ENCODE data around the gene GRM3. TPM values are rescaled to one million over a fixed set of nuclear protein-coding genes. Genes with fewer than 3 reads are reported as not detected.

GRM3 gene
- total and polyA plus RNA-seq, 4 donors = not detected

- intact Hi-C loops (cut with DNase I) = no loop called here
- no peak for DNase-seq
- no peak overlapping the region for H3K27ac ChIP-seq (ENCODE audit: low read depth in 1 of 2, low read length in 2 of 2)
- H3K4me1 ChIP-seq (ENCODE audit: control insufficient read depth in 1 of 2, insufficient read depth in 2 of 2, low read length in 2 of 2) = no peaks in the 10 kb centered on the region
- no peak for ATAC-seq (ENCODE audit: low FRiP score)
- 89% methylated on average over 3 of the region's 3 CpGs for WGBS, 2 donors
- no peaks in the 10 kb centered on the region for H3K36me3 ChIP-seq (ENCODE audit: control insufficient read depth in 1 of 2, insufficient read depth in 2 of 2, low read length in 1 of 2)
- no peaks in the 10 kb centered on the region for H3K27me3 ChIP-seq (ENCODE audit: control insufficient read depth in 1 of 2, insufficient read depth in 2 of 2, low read length in 1 of 2)
- no peaks in the 10 kb centered on the region for H3K9me3 ChIP-seq (ENCODE audit: control insufficient read depth, low read length)
- no peak overlapping the region for H3K4me3 ChIP-seq (ENCODE audit: low read length in 2 of 2)
Observed at GRCh38 chr7:86833360-86833759, 189.7 kb downstream of the GRM3 start.

DNA sequence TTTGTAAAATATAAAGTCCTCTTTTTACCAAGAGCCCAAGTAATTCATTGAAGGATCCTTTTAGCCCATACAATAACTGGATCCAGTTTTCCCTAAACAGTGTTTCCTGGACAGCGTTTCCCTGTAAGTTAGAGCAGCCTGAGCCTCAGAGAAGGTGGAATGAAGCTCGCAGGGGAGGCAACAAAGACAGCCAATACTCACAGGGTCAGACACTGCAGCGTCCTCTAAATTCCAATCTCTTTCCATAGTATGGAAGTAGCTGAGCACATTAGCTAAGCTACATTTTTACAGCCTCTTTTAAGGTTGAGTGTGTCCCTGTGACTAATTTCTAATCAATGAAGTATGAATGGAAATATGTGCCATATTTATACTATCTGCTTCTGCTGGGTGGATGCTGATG lies 193.5 kb downstream of the GRM3 start:
- no peak overlapping the region for H3K4me3 ChIP-seq (ENCODE audit: low read length in 2 of 2)
- no peak overlapping the region for H3K27ac ChIP-seq (ENCODE audit: low read depth in 1 of 2, low read length in 2 of 2)
- ATAC-seq (ENCODE audit: low FRiP score) (peak; percentile 19), DNase-seq (no peak)
- H3K27me3 ChIP-seq (ENCODE audit: control insufficient read depth in 1 of 2, insufficient read depth in 2 of 2, low read length in 1 of 2) = no peaks in the 10 kb centered on the region
- no peaks in the 10 kb centered on the region for H3K9me3 ChIP-seq (ENCODE audit: control insufficient read depth, low read length)
- no peaks in the 10 kb centered on the region for H3K36me3 ChIP-seq (ENCODE audit: control insufficient read depth in 1 of 2, insufficient read depth in 2 of 2, low read length in 1 of 2)
- intact Hi-C loops (cut with DNase I) = no loop called here
- H3K4me1 ChIP-seq (ENCODE audit: control insufficient read depth in 1 of 2, insufficient read depth in 2 of 2, low read length in 2 of 2) = no peaks in the 10 kb centered on the region
- 50 to 53% methylated on average over 3 of the region's 3 CpGs for WGBS, 2 donors

GRCh38 chr7:86844608-86845007 lies 200.9 kb downstream of the GRM3 start:
- Histone ChIP-seq H3K36me3 (ENCODE audit: control insufficient read depth in 1 of 2, insufficient read depth in 2 of 2, low read length in 1 of 2) (no peaks in the 10 kb centered on the region), H3K27me3 (ENCODE audit: control insufficient read depth in 1 of 2, insufficient read depth in 2 of 2, low read length in 1 of 2) (no peaks in the 10 kb centered on the region), H3K4me1 (ENCODE audit: control insufficient read depth in 1 of 2, insufficient read depth in 2 of 2, low read length in 2 of 2) (no peaks in the 10 kb centered on the region), H3K27ac (ENCODE audit: low read depth in 1 of 2, low read length in 2 of 2) (no peak overlapping the region), H3K9me3 (ENCODE audit: control insufficient read depth, low read length) (no peaks in the 10 kb centered on the region), H3K4me3 (ENCODE audit: low read length in 2 of 2) (no peak overlapping the region)
- no peak for ATAC-seq (ENCODE audit: low FRiP score)
- 87 to 90% methylated on average over 3 of the region's 3 CpGs for WGBS, 2 donors
- intact Hi-C loops (cut with DNase I) = no loop called here
- DNase-seq = no peak

DNA sequence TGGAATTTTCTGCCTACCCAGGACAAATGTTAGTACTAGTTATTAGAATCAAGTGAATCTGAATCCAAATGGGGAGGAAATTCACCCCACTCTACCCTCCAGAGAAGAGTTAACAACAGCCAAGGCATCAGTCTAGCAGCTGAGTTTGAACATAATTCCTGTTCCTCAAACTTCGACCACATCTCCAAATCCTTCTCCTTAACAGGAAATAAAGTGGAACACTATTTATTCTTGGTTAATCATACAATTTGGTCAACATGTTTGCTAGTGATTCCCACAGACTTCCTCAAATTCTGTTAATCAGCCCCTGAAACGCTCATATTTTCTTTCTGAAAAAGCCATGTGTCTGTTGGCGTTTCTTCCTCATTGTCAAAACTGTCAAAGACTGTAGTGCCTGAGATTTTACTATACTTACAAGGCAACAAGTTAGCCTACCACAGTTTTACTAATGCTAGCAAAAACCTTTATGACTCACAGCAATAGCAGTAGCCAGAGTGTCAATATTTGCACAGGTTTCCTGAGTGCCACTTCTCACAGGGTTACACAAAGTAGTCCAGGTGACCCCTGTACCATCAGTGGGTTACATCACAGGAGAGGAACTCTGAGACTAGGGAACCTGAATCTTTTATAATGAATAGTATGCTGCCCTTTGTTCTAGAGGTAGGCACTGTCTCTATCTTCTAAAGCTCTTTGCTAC lies 202.9 kb downstream of the GRM3 start:
- WGBS, 2 donors = 59 to 60% methylated on average over 3 of the region's 3 CpGs
- H3K36me3 ChIP-seq (ENCODE audit: control insufficient read depth in 1 of 2, insufficient read depth in 2 of 2, low read length in 1 of 2) = no peaks in the 10 kb centered on the region
- H3K27me3 ChIP-seq (ENCODE audit: control insufficient read depth in 1 of 2, insufficient read depth in 2 of 2, low read length in 1 of 2) = no peaks in the 10 kb centered on the region
- intact Hi-C loops (cut with DNase I) = no loop called here
- H3K4me3 ChIP-seq (ENCODE audit: low read length in 2 of 2) = no peak overlapping the region
- no peak for DNase-seq
- no peak overlapping the region for H3K27ac ChIP-seq (ENCODE audit: low read depth in 1 of 2, low read length in 2 of 2)
- H3K9me3 ChIP-seq (ENCODE audit: control insufficient read depth, low read length) = no peaks in the 10 kb centered on the region
- ATAC-seq (ENCODE audit: low FRiP score) = no peak
- H3K4me1 ChIP-seq (ENCODE audit: control insufficient read depth in 1 of 2, insufficient read depth in 2 of 2, low read length in 2 of 2) = no peaks in the 10 kb centered on the region

GRCh38 chr7:86848226-86848625 lies 204.5 kb downstream of the GRM3 start:
- DNase-seq (no peak), ATAC-seq (ENCODE audit: low FRiP score) (no peak)
- Histone ChIP-seq H3K4me3 (ENCODE audit: low read length in 2 of 2) (no peak overlapping the region), H3K27me3 (ENCODE audit: control insufficient read depth in 1 of 2, insufficient read depth in 2 of 2, low read length in 1 of 2) (no peaks in the 10 kb centered on the region), H3K4me1 (ENCODE audit: control insufficient read depth in 1 of 2, insufficient read depth in 2 of 2, low read length in 2 of 2) (no peaks in the 10 kb centered on the region), H3K36me3 (ENCODE audit: control insufficient read depth in 1 of 2, insufficient read depth in 2 of 2, low read length in 1 of 2) (no peaks in the 10 kb centered on the region), H3K9me3 (ENCODE audit: control insufficient read depth, low read length) (no peaks in the 10 kb centered on the region), H3K27ac (ENCODE audit: low read depth in 1 of 2, low read length in 2 of 2) (no peak overlapping the region)
- 61 to 71% methylated on average over 2 of the region's 2 CpGs for WGBS, 2 donors
- intact Hi-C loops (cut with DNase I) = no loop called here

GRCh38 chr7:86851566-86851965 lies 207.9 kb downstream of the GRM3 start:
- intact Hi-C loops (cut with DNase I) = no loop called here
- H3K27ac ChIP-seq (ENCODE audit: low read depth in 1 of 2, low read length in 2 of 2) = no peak overlapping the region

DNA sequence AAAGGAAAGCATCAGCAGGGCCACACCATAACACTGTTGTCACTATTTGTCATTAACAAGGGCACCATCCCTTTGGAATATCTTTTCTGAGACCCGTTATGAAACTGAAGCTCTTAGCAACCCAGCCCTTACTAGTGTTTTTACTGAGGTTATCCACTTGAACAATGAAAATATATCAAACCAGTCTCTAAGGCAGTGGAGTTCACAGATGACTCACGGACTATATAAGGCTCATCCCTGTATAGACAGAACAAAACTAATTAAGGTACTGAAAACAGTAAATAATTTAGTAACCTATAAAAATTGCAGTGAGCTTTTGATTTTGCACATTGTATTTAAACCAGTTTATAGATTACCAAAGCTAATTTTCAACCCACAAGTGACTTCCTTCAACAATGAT lies 219.7 kb downstream of the GRM3 start:
- Histone ChIP-seq H3K36me3 (ENCODE audit: control insufficient read depth in 1 of 2, insufficient read depth in 2 of 2, low read length in 1 of 2) (peaks cover 0 to 2% of the 10 kb centered on the region in 2 donors), H3K27ac (ENCODE audit: low read depth in 1 of 2, low read length in 2 of 2) (no peak overlapping the region), H3K4me3 (ENCODE audit: low read length in 2 of 2) (no peak overlapping the region), H3K27me3 (ENCODE audit: control insufficient read depth in 1 of 2, insufficient read depth in 2 of 2, low read length in 1 of 2) (no peaks in the 10 kb centered on the region), H3K9me3 (ENCODE audit: control insufficient read depth, low read length) (peaks cover 2% of the 10 kb centered on the region), H3K4me1 (ENCODE audit: control insufficient read depth in 1 of 2, insufficient read depth in 2 of 2, low read length in 2 of 2) (no peaks in the 10 kb centered on the region)
- ATAC-seq (ENCODE audit: low FRiP score) (no peak), DNase-seq (no peak)
- intact Hi-C loops (cut with DNase I) = no loop called here
- WGBS, 2 donors = 78 to 84% methylated on average over 2 of the region's 2 CpGs

More at GRCh38 chr7:86851566-86851965, 207.9 kb downstream of the GRM3 start:
- Histone ChIP-seq H3K4me1 (ENCODE audit: control insufficient read depth in 1 of 2, insufficient read depth in 2 of 2, low read length in 2 of 2) (no peaks in the 10 kb centered on the region), H3K4me3 (ENCODE audit: low read length in 2 of 2) (no peak overlapping the region), H3K9me3 (ENCODE audit: control insufficient read depth, low read length) (no peaks in the 10 kb centered on the region), H3K36me3 (ENCODE audit: control insufficient read depth in 1 of 2, insufficient read depth in 2 of 2, low read length in 1 of 2) (no peaks in the 10 kb centered on the region), H3K27me3 (ENCODE audit: control insufficient read depth in 1 of 2, insufficient read depth in 2 of 2, low read length in 1 of 2) (no peaks in the 10 kb centered on the region)
- 37 to 41% methylated on average over 3 of the region's 3 CpGs for WGBS, 2 donors
- DNase-seq (no peak), ATAC-seq (ENCODE audit: low FRiP score) (no peak)

DNA sequence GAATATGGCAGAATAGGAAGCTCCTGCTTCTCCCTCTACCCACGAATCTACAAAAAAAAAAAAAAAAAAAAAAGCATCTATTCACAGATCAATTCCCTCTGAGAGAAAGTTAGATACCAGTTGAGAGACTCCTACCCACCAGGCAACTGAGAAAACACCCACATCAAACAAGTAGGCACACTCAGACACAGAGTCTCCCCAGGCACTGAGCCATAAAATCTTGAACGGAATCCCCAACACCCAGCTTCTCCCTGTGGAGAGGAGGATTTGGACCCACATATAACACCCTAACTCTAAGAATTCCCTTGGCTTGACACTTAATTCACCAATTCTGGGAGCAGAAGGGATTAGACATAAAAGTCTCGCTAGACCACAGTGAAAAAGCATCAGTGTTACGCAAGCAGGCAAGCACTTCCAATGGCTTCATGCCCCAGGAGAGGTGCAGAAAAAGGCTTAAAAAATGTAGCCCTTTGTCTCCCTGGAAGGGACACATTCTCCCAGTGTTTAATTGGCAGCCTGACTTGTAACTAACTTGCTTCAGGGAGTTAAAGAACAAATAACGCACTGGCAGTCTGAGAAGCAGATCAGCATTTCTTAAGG lies 223.6 kb downstream of the GRM3 start:
- Histone ChIP-seq H3K4me3 (ENCODE audit: low read length in 2 of 2) (no peak overlapping the region), H3K27ac (ENCODE audit: low read depth in 1 of 2, low read length in 2 of 2) (no peak overlapping the region), H3K36me3 (ENCODE audit: control insufficient read depth in 1 of 2, insufficient read depth in 2 of 2, low read length in 1 of 2) (peaks cover 0 to 7% of the 10 kb centered on the region in 2 donors), H3K9me3 (ENCODE audit: control insufficient read depth, low read length) (peaks cover 2% of the 10 kb centered on the region), H3K4me1 (ENCODE audit: control insufficient read depth in 1 of 2, insufficient read depth in 2 of 2, low read length in 2 of 2) (no peaks in the 10 kb centered on the region), H3K27me3 (ENCODE audit: control insufficient read depth in 1 of 2, insufficient read depth in 2 of 2, low read length in 1 of 2) (no peaks in the 10 kb centered on the region)
- no peak for DNase-seq
- no peak for ATAC-seq (ENCODE audit: low FRiP score)
- intact Hi-C loops (cut with DNase I) = no loop called here
- WGBS, 2 donors = 35 to 46% methylated on average over 5 of the region's 5 CpGs

- Histone ChIP-seq H3K9me3 (ENCODE audit: control insufficient read depth, low read length) (no peaks in the 10 kb centered on the region), H3K4me3 (ENCODE audit: low read length in 2 of 2) (no peak overlapping the region), H3K27ac (ENCODE audit: low read depth in 1 of 2, low read length in 2 of 2) (no peak overlapping the region), H3K4me1 (ENCODE audit: control insufficient read depth in 1 of 2, insufficient read depth in 2 of 2, low read length in 2 of 2) (no peaks in the 10 kb centered on the region), H3K27me3 (ENCODE audit: control insufficient read depth in 1 of 2, insufficient read depth in 2 of 2, low read length in 1 of 2) (peaks cover 0 to 1% of the 10 kb centered on the region in 2 donors), H3K36me3 (ENCODE audit: control insufficient read depth in 1 of 2, insufficient read depth in 2 of 2, low read length in 1 of 2) (no peaks in the 10 kb centered on the region)
- DNase-seq (no peak), ATAC-seq (ENCODE audit: low FRiP score) (no peak)
- intact Hi-C loops (cut with DNase I) = no loop called here
Observed at GRCh38 chr7:86876146-86876545, 232.4 kb downstream of the GRM3 start.

All from aorta (tissue), 5 donors.